ENCODE data around the gene GNAI3.

- TF ChIP-seq CTCF (IDR thresholded peaks at IDR 0.05; ENCODE audit: low read depth, low read length) = no peak
- no peak for TF ChIP-seq POLR2A (IDR thresholded peaks at IDR 0.05; ENCODE audit: extremely low read depth, insufficient read length)
- no peak for TF ChIP-seq MAX (IDR thresholded peaks at IDR 0.05; ENCODE audit: low read depth, low read length)
Measured at GRCh38 chr1:109642626-109643025, 94.2 kb downstream of the GNAI3 start.
